SH-SY5Y (cell line): ENCODE results near the gene PSKH1.

ENCODE experiments used
- GATA2 ChIP-seq: IDR thresholded peaks from 2 replicates; pipeline ENCODE4 v1.6.1; 2011; ENCODE audit warnings: mild to moderate bottlenecking, low read depth, low read length
- GATA3 ChIP-seq: IDR thresholded peaks from 2 replicates; pipeline ENCODE4 v1.6.1; 2011; ENCODE audit warnings: low read depth, mild to moderate bottlenecking, low read length, moderate library complexity

DNA sequence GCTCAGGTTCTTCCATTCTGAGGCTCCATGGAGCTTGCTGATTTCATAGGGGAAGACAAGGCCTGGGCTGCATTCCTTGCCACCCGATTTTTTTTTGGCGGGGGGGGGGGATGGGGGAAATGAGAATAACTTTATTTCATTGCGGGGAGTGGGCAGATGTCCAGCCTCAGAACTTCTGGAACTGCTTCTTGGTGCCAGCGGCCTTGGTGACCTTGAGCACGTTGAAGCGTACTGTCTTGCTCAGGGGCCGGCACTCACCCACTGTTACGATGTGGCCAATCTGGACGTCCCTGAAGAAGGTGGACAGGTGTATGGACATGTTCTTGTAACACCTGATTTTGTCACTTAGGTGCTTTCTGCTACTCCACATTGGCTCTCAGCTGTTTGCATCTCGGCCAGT, 37.3 kb upstream of the PSKH1 start:
- TF ChIP-seq GATA3: no peak
- no peak for TF ChIP-seq GATA2
